Nephron (organoid): ENCODE data around the gene QTRT2.

ENCODE experiments used
- H3K27ac Mint-ChIP-seq, 3 experiments: 2 replicates each; pipeline ENCODE4 v1.8.0; 2020; ENCODE audit warnings: mixed read lengths in 3 of 3, mild to moderate bottlenecking in 2 of 3, moderate library complexity in 1 of 3
- H3K27me3 Mint-ChIP-seq: 2 replicates; pipeline ENCODE4 v1.8.0; 2021; ENCODE audit warnings: low read depth, mild to moderate bottlenecking, moderate library complexity, mixed read lengths
- H3K36me3 Mint-ChIP-seq: 2 replicates; pipeline ENCODE4 v1.8.0; 2020; ENCODE audit warnings: low read depth, mixed read lengths
- H3K4me1 Mint-ChIP-seq: 2 replicates; pipeline ENCODE4 v1.8.0; 2020; ENCODE audit warnings: mixed read lengths
- H3K4me3 Mint-ChIP-seq, 3 experiments: 2 replicates each; pipeline ENCODE4 v1.8.0; 2020; ENCODE audit warnings: mild to moderate bottlenecking in 3 of 3, mixed read lengths in 3 of 3, moderate library complexity in 2 of 3
- H3K9me3 Mint-ChIP-seq: 2 replicates; pipeline ENCODE4 v1.8.0; 2020; ENCODE audit warnings: mixed read lengths
- CTCF ChIP-seq, 3 experiments: fragments of 200-600 bp; sonication (generic); IDR thresholded peaks; one replicate each; pipeline ENCODE4 v1.5.0; 2021; ENCODE audit warnings: antibody characterized with exemption in 3 of 3; ENCODE audit not compliant: unreplicated experiment in 3 of 3

QTRT2 gene

GRCh38 chr3:114079761-114080160, 23.2 kb downstream of the QTRT2 start:
- Mint-ChIP-seq H3K4me3 (no peak overlapping the region), H3K36me3 (peaks cover 72% of the 10 kb centered on the region), H3K9me3 (no peaks in the 10 kb centered on the region), H3K27ac (no peak overlapping the region), H3K27me3 (no peaks in the 10 kb centered on the region), H3K4me1 (no peaks in the 10 kb centered on the region)
- TF ChIP-seq CTCF (IDR thresholded peaks at IDR 0.05; ENCODE audit: unreplicated experiment in 3 of 3): no peak

GRCh38 chr3:114080201-114080600, 23.7 kb downstream of the QTRT2 start:
- H3K4me1 Mint-ChIP-seq: no peaks in the 10 kb centered on the region
- H3K27me3 Mint-ChIP-seq: no peaks in the 10 kb centered on the region
- peaks cover 69% of the 10 kb centered on the region for H3K36me3 Mint-ChIP-seq
- TF ChIP-seq CTCF (IDR thresholded peaks at IDR 0.05; ENCODE audit: unreplicated experiment in 3 of 3): no peak
- no peak overlapping the region for H3K27ac Mint-ChIP-seq
- H3K4me3 Mint-ChIP-seq: no peak overlapping the region
- H3K9me3 Mint-ChIP-seq: no peaks in the 10 kb centered on the region

GRCh38 chr3:114081037-114081436, 24.5 kb downstream of the QTRT2 start:
- Mint-ChIP-seq H3K9me3 (no peaks in the 10 kb centered on the region), H3K4me3 (no peak overlapping the region), H3K27me3 (no peaks in the 10 kb centered on the region), H3K36me3 (peaks cover 72% of the 10 kb centered on the region), H3K27ac (no peak overlapping the region), H3K4me1 (no peaks in the 10 kb centered on the region)
- TF ChIP-seq CTCF (IDR thresholded peaks at IDR 0.05; ENCODE audit: unreplicated experiment in 3 of 3): no peak

GRCh38 chr3:114083112-114083511, 26.6 kb downstream of the QTRT2 start:
- Mint-ChIP-seq H3K4me3 (no peak overlapping the region), H3K27ac (no peak overlapping the region), H3K36me3 (peaks cover 73% of the 10 kb centered on the region), H3K9me3 (no peaks in the 10 kb centered on the region), H3K4me1 (no peaks in the 10 kb centered on the region), H3K27me3 (no peaks in the 10 kb centered on the region)
- TF ChIP-seq CTCF (IDR thresholded peaks at IDR 0.05; ENCODE audit: unreplicated experiment in 3 of 3): no peak

GRCh38 chr3:114086356-114086755, 29.8 kb downstream of the QTRT2 start:
- Mint-ChIP-seq H3K4me3 (no peak overlapping the region), H3K27ac (no peak overlapping the region), H3K4me1 (no peaks in the 10 kb centered on the region), H3K27me3 (no peaks in the 10 kb centered on the region), H3K9me3 (no peaks in the 10 kb centered on the region), H3K36me3 (peaks cover 54% of the 10 kb centered on the region)
- TF ChIP-seq CTCF (IDR thresholded peaks at IDR 0.05; ENCODE audit: unreplicated experiment in 3 of 3): no peak

GRCh38 chr3:114089675-114090074, 33.1 kb downstream of the QTRT2 start:
- Mint-ChIP-seq H3K27me3 (no peaks in the 10 kb centered on the region), H3K9me3 (no peaks in the 10 kb centered on the region), H3K27ac (no peak overlapping the region), H3K36me3 (peaks cover 28% of the 10 kb centered on the region), H3K4me3 (no peak overlapping the region), H3K4me1 (peaks cover 18% of the 10 kb centered on the region)
- no peak for TF ChIP-seq CTCF (IDR thresholded peaks at IDR 0.05; ENCODE audit: unreplicated experiment in 3 of 3)
